Neural cell (in vitro differentiated cells): ENCODE data around the gene LEF1. TPM values are rescaled to one million over a fixed set of nuclear protein-coding genes. Genes with fewer than 3 reads are reported as not detected.

ENCODE experiments used
- H2AFZ ChIP-seq: fragments of 200-600, 300-800 bp; sonication (generic), shearing (Covaris generic); 2 replicates; pipeline ENCODE4 v1.6.0; 2014; ENCODE audit warnings: low read depth, mild to moderate bottlenecking, antibody characterized with exemption, low read length, moderate library complexity
- H3F3A ChIP-seq: fragments of 200-600 bp; shearing (Covaris generic); 2 replicates; pipeline ENCODE4 v1.6.1; 2016; ENCODE audit warnings: mild to moderate bottlenecking, moderate library complexity, mixed read lengths, antibody characterized with exemption, low read length; ENCODE audit not compliant: insufficient read depth, poor library complexity, severe bottlenecking
- H3K27ac ChIP-seq: fragments of 200-600, 300-800 bp; sonication (generic), shearing (Covaris generic); 2 replicates; pipeline ENCODE4 v1.5.1; 2014; ENCODE audit warnings: mild to moderate bottlenecking, low read length, moderate library complexity
- H3K27me3 ChIP-seq: fragments of 300-800, 200-600 bp; sonication (generic), shearing (Covaris generic); 2 replicates; pipeline ENCODE4 v1.6.0; 2014; ENCODE audit warnings: mild to moderate bottlenecking, low read depth, low read length, moderate library complexity; ENCODE audit not compliant: insufficient read depth
- H3K36me3 ChIP-seq: fragments of 300-800, 200-600 bp; sonication (generic), shearing (Covaris generic); 2 replicates; pipeline ENCODE4 v1.5.1; 2014; ENCODE audit warnings: mild to moderate bottlenecking, antibody characterized with exemption, low read length, moderate library complexity; ENCODE audit not compliant: insufficient read depth
- H3K4me2 ChIP-seq: fragments of 300-800, 200-600 bp; sonication (generic), shearing (Covaris generic); 2 replicates; pipeline ENCODE4 v1.6.0; 2014; ENCODE audit warnings: mild to moderate bottlenecking, low read length
- H3K4me3 ChIP-seq: fragments of 300-800, 200-600 bp; sonication (generic), shearing (Covaris generic); 2 replicates; pipeline ENCODE4 v1.5.1; 2014; ENCODE audit warnings: mild to moderate bottlenecking, low read length, moderate library complexity
- H3K79me2 ChIP-seq: fragments of 200-600 bp; shearing (Covaris generic); replicated peaks from 2 replicates; pipeline ENCODE4 v1.6.0; 2014; ENCODE audit warnings: mild to moderate bottlenecking, low read length, moderate library complexity; ENCODE audit not compliant: insufficient read depth
- H3K9ac ChIP-seq: fragments of 300-800, 200-600 bp; sonication (generic), shearing (Covaris generic); 2 replicates; pipeline ENCODE4 v1.6.1; 2016; ENCODE audit warnings: mild to moderate bottlenecking, low read length, mixed read lengths
- H3K9me2 ChIP-seq: fragments of 200-600 bp; shearing (Covaris generic); 2 replicates; pipeline ENCODE4 v1.6.1; 2016; ENCODE audit warnings: mild to moderate bottlenecking, low read length, mixed read lengths; ENCODE audit not compliant: insufficient read depth
- H3K9me3 ChIP-seq: fragments of 200-600, 300-800 bp; sonication (generic), shearing (Covaris generic); 2 replicates; pipeline ENCODE4 v1.6.1; 2016; ENCODE audit warnings: mild to moderate bottlenecking, mixed run types, low read length, moderate library complexity, mixed read lengths
- H4K20me1 ChIP-seq: fragments of 200-600 bp; shearing (Covaris generic); 2 replicates; pipeline ENCODE4 v1.6.1; 2016; ENCODE audit warnings: mild to moderate bottlenecking, mixed run types; ENCODE audit not compliant: insufficient read depth
- EP300 ChIP-seq: fragments of 450-650 bp; conservative IDR thresholded peaks from 2 replicates; pipeline ENCODE4 v1.6.1; 2014; ENCODE audit warnings: antibody characterized with exemption, mild to moderate bottlenecking, moderate library complexity; ENCODE audit not compliant: poor library complexity, severe bottlenecking
- EZH2 ChIP-seq: fragments of 200-600, 300-800 bp; shearing (Covaris generic), sonication (generic); IDR thresholded peaks from 2 replicates; pipeline ENCODE4 v1.6.1; 2014; ENCODE audit warnings: antibody characterized with exemption, low read length, borderline replicate concordance, mild to moderate bottlenecking; ENCODE audit not compliant: insufficient read depth, poor library complexity, severe bottlenecking
- MXI1 ChIP-seq: fragments of 450-650 bp; conservative IDR thresholded peaks from 2 replicates; pipeline ENCODE4 v1.6.1; 2014; ENCODE audit warnings: antibody characterized with exemption, mild to moderate bottlenecking; ENCODE audit not compliant: poor library complexity, severe bottlenecking
- POLR2AphosphoS5 ChIP-seq: IDR thresholded peaks from 2 replicates; pipeline ENCODE4 v1.6.1; 2012
- RAD21 ChIP-seq: fragments of 450-650 bp; conservative IDR thresholded peaks from 2 replicates; pipeline ENCODE4 v1.6.1; 2014; ENCODE audit warnings: antibody characterized with exemption, mild to moderate bottlenecking, moderate library complexity
- REST ChIP-seq: IDR thresholded peaks from 2 replicates; pipeline ENCODE4 v1.6.1; 2012; ENCODE audit warnings: borderline replicate concordance
- TAF1 ChIP-seq: IDR thresholded peaks from 2 replicates; pipeline ENCODE4 v1.6.1; 2012; ENCODE audit warnings: low read depth
- polyA plus RNA-seq: library from polyadenylated mRNA; depleted of rRNA; stranded (reverse); fragments of >200 nt; gene quantifications from 2 replicates; pipeline ENCODE4 v1.2.3, GENCODE V29; 2014
- TF ChIP-seq, protein P1 (sequence below): fragments of 450-650 bp; IDR thresholded peaks from 2 replicates; pipeline ENCODE4 v1.5.1; 2014; ENCODE audit warnings: antibody characterized with exemption, mild to moderate bottlenecking, moderate library complexity; ENCODE audit not compliant: poor library complexity, severe bottlenecking

Gene LEF1
- polyA plus RNA-seq, 1 donor from 2014 or later = 0.78 TPM

GRCh38 chr4:108003982-108004515, 164.7 kb downstream of the LEF1 start:
- Histone ChIP-seq H3K9me3 (no peaks in the 10 kb centered on the region), H2AFZ (no peak overlapping the region), H3K9me2 (no peaks in the 10 kb centered on the region), H3K36me3 (no peaks in the 10 kb centered on the region), H4K20me1 (no peaks in the 10 kb centered on the region), H3K27ac (no peak overlapping the region), H3K27me3 (no peaks in the 10 kb centered on the region), H3K9ac (no peak overlapping the region), H3K4me2 (no peak overlapping the region), H3K4me3 (no peak overlapping the region), H3F3A (no peaks in the 10 kb centered on the region), H3K79me2 (no peaks in the 10 kb centered on the region)
- no peak for TF ChIP-seq EP300
- TF ChIP-seq TAF1 = no peak
- TF ChIP-seq, protein P1, sequence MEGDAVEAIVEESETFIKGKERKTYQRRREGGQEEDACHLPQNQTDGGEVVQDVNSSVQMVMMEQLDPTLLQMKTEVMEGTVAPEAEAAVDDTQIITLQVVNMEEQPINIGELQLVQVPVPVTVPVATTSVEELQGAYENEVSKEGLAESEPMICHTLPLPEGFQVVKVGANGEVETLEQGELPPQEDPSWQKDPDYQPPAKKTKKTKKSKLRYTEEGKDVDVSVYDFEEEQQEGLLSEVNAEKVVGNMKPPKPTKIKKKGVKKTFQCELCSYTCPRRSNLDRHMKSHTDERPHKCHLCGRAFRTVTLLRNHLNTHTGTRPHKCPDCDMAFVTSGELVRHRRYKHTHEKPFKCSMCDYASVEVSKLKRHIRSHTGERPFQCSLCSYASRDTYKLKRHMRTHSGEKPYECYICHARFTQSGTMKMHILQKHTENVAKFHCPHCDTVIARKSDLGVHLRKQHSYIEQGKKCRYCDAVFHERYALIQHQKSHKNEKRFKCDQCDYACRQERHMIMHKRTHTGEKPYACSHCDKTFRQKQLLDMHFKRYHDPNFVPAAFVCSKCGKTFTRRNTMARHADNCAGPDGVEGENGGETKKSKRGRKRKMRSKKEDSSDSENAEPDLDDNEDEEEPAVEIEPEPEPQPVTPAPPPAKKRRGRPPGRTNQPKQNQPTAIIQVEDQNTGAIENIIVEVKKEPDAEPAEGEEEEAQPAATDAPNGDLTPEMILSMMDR = no peak
- TF ChIP-seq POLR2AphosphoS5 = no peak

GRCh38 chr4:108001540-108002135, 167.1 kb downstream of the LEF1 start:
- Histone ChIP-seq H3K9me2 (no peaks in the 10 kb centered on the region), H3K9me3 (no peaks in the 10 kb centered on the region), H3K36me3 (no peaks in the 10 kb centered on the region), H3K4me2 (no peak overlapping the region), H3K9ac (no peak overlapping the region), H2AFZ (no peak overlapping the region), H3K79me2 (no peaks in the 10 kb centered on the region), H3K27me3 (no peaks in the 10 kb centered on the region), H3K4me3 (no peak overlapping the region), H4K20me1 (no peaks in the 10 kb centered on the region), H3F3A (no peaks in the 10 kb centered on the region), H3K27ac (no peak overlapping the region)
- TF ChIP-seq REST = no peak
- TF ChIP-seq MXI1 = no peak
- TF ChIP-seq, protein P1 = no peak
- TF ChIP-seq POLR2AphosphoS5 = no peak
- no peak for TF ChIP-seq RAD21
- no peak for TF ChIP-seq EZH2
